ENCODE data around the gene TRAF1.

DNA sequence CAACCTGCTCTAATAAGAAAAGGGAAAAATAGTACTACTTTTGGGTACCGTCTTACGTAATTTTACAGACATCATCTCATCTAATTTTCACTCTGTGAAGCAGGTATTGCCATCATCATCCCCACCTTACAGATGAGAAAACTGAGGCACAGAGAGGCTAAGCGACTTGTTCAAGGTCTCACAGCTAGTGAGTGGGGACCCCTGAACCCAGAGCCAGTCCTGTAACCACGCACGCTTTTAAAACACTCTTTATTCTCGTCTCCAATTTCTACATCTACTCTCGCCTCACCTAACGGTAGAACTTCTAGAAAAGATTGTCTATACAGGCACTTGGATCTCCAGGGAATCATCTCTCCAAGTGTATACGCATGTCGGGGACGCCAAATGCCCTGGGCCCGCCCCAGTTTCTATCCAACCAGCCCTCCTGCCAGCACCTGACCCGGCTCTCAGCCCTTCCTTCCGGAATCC, 1.5 kb upstream of the TRAF1 start:
- TF ChIP-seq CTCF (IDR thresholded peaks at IDR 0.05) (no peak), POLR2A (IDR thresholded peaks at IDR 0.05) (no peak)
